Head of caudate nucleus (tissue), 42 donors: Measurements from ENCODE around the gene AQP12B.
A peak's percentile ranks its signal among the peaks of the same experiment; 100 is the strongest.
"Not testable (repeated sequence)": the region's sequence is repeated elsewhere in the genome, so short reads cannot be mapped to it uniquely, and the experiment has no call there.

Experiments
- DNase-seq, 42 donors: peaks; one replicate each; pipeline versions ENCODE4 v3.0.0 to v3.0.0-alpha.2; 2020 to 2021; ENCODE audit warnings: mixed read lengths in 7 of 42
- intact Hi-C: fragments of 100-400 bp; cut with DNase I; formaldehyde crosslinking; loops from one replicate; pipeline ENCODE4 v1.15.0; 2022

AQP12B gene, protein sequence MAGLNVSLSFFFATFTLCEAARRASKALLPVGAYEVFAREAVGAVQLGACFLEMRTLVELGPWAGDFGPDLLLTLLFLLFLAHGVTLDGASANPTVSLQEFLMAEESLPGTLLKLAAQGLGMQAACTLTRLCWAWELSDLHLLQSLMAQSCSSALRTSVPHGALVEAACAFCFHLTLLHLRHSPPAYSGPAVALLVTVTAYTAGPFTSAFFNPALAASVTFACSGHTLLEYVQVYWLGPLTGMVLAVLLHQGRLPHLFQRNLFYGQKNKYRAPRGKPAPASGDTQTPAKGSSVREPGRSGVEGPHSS

GRCh38 chr2:240682431-240683224 is at the start of gene AQP12B:
Gene AQP12B (minus strand): TSS chr2:240682885. CDS start chr2:240682837, 48 bp downstream.
- intact Hi-C loops, DNase-seq: not testable (repeated sequence)

DNA sequence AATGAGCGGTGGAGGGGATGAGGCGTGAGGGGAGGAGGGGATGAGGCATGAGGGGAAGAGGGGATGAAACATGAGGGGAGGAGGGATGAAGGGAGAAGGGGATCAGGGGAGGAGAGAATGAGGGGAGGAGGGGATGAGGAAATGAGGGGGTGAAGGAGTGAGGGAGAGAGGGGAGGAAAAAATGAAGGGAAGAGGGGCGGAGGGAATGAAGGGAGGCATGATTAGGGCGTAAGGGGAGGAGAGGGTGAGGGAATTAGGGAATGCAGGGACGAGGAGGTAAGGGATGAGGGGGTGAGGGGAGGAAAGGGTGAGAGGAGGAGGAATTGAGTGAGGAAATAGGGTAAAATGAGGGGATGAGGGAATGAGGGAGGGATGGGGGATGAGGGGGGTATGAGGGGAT is 49.5 kb upstream of the AQP12B start:
- intact Hi-C loops: no loop called here
- DNase-seq: no peak

- intact Hi-C loops: no loop called here
- DNase-seq: peak in 4 of 42 donors; percentile 23 to 53 (median 39)
Measured at GRCh38 chr2:240731178-240731545, 48.5 kb upstream of the AQP12B start.

DNA sequence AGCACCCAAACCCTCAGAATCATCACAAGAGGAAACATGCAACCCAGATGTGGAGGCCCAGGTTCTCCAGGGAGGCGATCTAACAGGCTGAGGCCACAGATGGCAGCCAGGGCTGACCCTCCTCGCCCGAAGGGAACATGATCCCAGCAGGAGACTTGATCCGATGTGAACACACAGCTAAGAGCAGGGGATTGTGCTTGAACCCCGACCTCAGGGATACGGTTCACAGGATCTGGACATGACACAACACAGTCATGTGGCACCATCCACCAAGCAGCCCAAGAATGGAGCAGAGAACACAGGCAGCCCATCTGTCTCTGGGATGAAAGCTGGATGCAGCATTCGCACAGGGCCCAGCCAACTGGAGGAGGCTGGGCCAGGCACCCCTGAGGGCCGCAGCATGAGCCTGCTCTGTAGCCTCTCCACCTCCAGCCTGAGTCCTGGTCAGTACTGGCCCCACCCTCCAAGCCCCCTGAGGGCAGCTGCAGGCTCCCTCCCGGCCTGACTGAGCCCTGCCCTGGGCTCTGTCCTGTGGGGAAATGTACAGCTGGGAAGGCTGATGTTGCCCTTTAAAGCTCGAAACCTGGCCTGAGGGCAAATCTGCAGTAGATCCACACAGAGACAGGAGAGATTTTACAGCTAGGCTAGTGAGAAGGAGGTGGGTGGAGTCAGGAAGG is 48.0 kb upstream of the AQP12B start:
- intact Hi-C loops: no loop called here
- DNase-seq: no peak

DNA sequence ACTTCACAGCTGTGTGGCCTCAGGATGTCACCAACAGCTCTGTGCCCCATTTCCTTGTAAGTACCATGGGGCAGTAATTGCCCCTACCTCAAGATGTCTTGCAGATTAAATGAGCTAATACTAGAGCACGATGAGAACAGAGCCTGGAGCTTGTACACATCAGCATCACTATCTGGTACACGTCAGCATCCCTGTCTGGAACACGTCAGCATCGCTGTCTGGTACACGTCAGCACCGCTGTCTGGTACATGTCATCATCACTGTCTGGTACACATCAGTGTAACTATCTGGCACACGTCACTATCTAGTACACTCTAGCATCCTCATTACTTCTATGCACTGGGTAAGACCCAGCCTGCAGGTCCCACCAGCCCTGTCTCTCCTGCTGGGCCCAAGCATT is 46.1 kb upstream of the AQP12B start:
- intact Hi-C loops: no loop called here
- no peak for DNase-seq

DNA sequence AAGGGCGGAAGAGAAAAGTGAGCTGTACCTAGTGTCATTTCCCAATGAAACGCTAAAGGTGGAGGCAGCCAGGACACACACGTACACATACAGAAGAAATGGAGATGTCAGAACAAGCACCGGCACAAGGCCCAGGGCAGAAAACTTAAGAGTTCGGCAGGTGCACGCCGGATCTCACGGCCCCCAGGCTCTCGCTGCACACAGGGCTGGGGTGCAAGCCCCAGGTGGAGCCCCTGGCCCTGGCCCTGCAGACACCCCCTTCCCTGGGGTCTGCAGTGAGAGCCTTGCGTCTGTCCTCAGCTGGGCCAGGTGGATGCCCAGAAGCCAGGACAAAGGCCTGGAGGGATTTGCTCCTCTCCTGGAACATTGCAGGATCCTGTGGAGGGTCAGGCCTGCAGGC is 45.7 kb upstream of the AQP12B start:
- intact Hi-C loops: no loop called here

DNA sequence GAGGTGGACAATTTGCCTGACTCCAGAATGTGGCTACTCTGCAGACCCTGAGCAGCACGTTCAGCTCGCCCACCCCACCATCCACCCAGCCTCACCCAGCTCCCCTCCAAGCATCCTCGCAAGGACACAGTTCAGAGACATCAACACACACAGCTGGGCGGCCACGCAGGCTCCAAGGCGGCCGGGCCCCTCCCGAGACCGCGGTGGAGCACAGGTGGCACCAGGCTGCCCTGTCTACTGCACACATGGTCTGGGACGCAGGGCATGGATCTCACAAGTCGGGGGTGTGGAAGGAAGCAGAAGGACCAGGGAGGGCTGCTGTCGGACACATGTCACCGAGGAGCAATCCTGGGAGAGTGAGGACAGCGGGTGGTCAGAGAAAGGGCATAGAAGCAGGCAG is 45.2 kb upstream of the AQP12B start:
- intact Hi-C loops: no loop called here
- no peak for DNase-seq

More for the DNA sequence above, 45.7 kb upstream of the AQP12B start:
- no peak for DNase-seq

GRCh38 chr2:240727439-240727838 is 44.8 kb upstream of the AQP12B start:
- intact Hi-C loops: no loop called here
- DNase-seq: peak in 1 of 42 donors; percentile 28

GRCh38 chr2:240726876-240727275 is 44.2 kb upstream of the AQP12B start:
- peak in 5 of 42 donors; percentile 38 to 58 (median 45) for DNase-seq
- intact Hi-C loops: no loop called here

DNA sequence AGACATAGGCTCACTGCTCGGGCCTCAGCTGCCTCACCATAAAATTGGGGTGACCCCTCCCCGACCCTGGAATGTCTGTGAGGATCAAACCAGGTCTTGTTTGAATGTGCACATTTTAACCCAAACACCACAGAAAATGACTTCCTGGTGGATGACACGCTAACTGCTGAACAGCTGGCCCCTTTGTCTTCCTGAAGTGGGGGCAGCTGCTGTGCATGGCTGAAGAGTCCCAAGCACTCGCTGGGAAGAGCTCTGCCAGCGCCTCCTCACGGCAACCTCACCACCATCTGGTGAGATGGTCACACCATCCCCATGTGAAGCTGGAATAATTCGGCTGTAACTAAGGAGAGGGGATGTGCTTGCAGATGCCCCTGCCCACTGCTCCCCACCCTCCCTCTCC is 43.0 kb upstream of the AQP12B start:
- DNase-seq: no peak
- intact Hi-C loops: no loop called here

DNA sequence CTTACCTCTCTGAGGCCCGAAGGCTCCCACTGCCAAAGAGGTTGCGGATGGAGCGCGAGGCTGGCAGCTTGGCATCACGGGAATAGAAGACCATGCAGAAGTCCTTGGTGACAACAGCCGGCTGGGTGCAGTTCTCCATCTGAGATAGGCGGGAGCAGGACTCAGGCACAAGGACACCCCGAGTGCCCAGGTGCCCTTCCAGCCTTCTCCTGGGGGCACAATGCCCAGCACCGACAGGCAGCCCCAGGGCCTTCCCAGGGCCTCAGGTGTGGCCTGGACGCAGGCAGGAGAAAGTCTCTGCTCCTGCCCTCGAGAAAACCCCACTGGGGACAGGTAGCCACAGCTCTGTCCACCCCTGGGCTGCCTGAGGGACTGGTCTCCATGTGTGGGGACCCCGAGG is 42.6 kb upstream of the AQP12B start:
- intact Hi-C loops: no loop called here
- DNase-seq: no peak

- intact Hi-C loops: no loop called here
- DNase-seq: no peak
Measured at GRCh38 chr2:240724431-240724830, 41.7 kb upstream of the AQP12B start.

DNA sequence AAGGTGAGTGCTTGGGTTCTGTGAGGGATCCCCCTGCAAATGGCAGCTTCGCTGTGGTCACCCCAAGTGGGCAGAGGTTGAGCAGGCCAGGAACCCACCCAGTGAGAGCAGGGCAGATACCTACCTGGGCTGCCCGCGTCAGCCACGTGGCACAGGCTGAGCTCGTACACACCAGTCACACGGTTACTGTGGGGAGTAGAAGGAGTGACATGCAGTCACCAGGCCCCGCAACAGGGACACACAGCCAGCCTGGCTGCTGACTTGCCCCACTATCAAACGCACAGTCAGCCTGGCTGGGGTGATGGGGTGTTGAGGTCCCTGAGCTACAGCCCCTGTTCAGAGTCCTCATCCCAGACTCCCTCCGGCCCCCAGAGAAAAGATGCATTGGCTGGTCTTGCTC is 41.2 kb upstream of the AQP12B start:
- intact Hi-C loops: no loop called here
- no peak for DNase-seq

- no peak for DNase-seq
- intact Hi-C loops: no loop called here
Measured at GRCh38 chr2:240722796-240723735, 40.4 kb upstream of the AQP12B start.

GRCh38 chr2:240722376-240722775 is 39.7 kb upstream of the AQP12B start:
- intact Hi-C loops: no loop called here
- DNase-seq: no peak

GRCh38 chr2:240721596-240722180 is 39.0 kb upstream of the AQP12B start:
- no peak for DNase-seq
- intact Hi-C loops: no loop called here

- intact Hi-C loops: no loop called here
- peak in 16 of 42 donors; percentile 16 to 67 (median 42) for DNase-seq
Measured at GRCh38 chr2:240720686-240721595, 38.3 kb upstream of the AQP12B start.
